HepG2 (cell line): ENCODE measurements around the gene RHBDF2. TPM values are rescaled to one million over a fixed set of nuclear protein-coding genes. Genes with fewer than 3 reads are reported as not detected.

ENCODE experiments used
- CREM ChIP-seq, 2 experiments: sonication (generic) in 1 of 2; formaldehyde crosslinking in 1 of 2; IDR thresholded peaks; 2 replicates each; pipeline versions ENCODE4 v1.4.0 to v1.6.1; 2016 to 2020; ENCODE audit warnings: antibody characterized with exemption in 1 of 2, mild to moderate bottlenecking in 1 of 2, missing genetic modification reagents in 1 of 2
- KDM4B ChIP-seq: sonication (generic); formaldehyde crosslinking; IDR thresholded peaks from 2 replicates; pipeline ENCODE4 v1.4.0; 2020; ENCODE audit warnings: missing genetic modification reagents
- KLF16 ChIP-seq, 2 experiments: sonication (generic) in 1 of 2; formaldehyde crosslinking in 1 of 2; IDR thresholded peaks; 2 replicates each; pipeline versions ENCODE4 v1.6.1 to v1.8.0; 2016 to 2023; ENCODE audit warnings: missing genetic modification reagents in 2 of 2, missing compliant biosample characterization in 1 of 2
- NCOA2 ChIP-seq: sonication (generic); formaldehyde crosslinking; IDR thresholded peaks from 2 replicates; pipeline ENCODE4 v1.8.0; 2022; ENCODE audit warnings: inconsistent platforms
- NCOA5 ChIP-seq: sonication (generic); formaldehyde crosslinking; IDR thresholded peaks from 2 replicates; pipeline ENCODE4 v1.4.0; 2020; ENCODE audit warnings: missing genetic modification reagents
- NONO ChIP-seq, 2 experiments: fragments of 450-650 bp in 1 of 2; sonication (generic) in 1 of 2; formaldehyde crosslinking in 1 of 2; IDR thresholded peaks in 1 of 2; conservative IDR thresholded peaks in 1 of 2; 2 replicates each; pipeline versions ENCODE4 v1.6.1 to v1.8.0; 2017 to 2022; ENCODE audit warnings: mild to moderate bottlenecking in 1 of 2, missing genetic modification reagents in 1 of 2, moderate library complexity in 1 of 2
- NR3C1 ChIP-seq: sonication (generic); formaldehyde crosslinking; IDR thresholded peaks from 2 replicates; pipeline ENCODE4 v1.4.0; 2020; ENCODE audit warnings: missing genetic modification reagents
- RARG ChIP-seq: sonication (generic); formaldehyde crosslinking; IDR thresholded peaks from 2 replicates; pipeline ENCODE4 v1.4.0; 2020; ENCODE audit warnings: low read depth, mild to moderate bottlenecking, missing genetic modification reagents
- RORA ChIP-seq: sonication (generic); formaldehyde crosslinking; IDR thresholded peaks from 2 replicates; pipeline ENCODE4 v1.5.0; 2020; ENCODE audit warnings: mild to moderate bottlenecking, missing genetic modification reagents, moderate library complexity
- SATB2 ChIP-seq: sonication (generic); formaldehyde crosslinking; IDR thresholded peaks from 2 replicates; pipeline ENCODE4 v1.5.0; 2020; ENCODE audit warnings: missing genetic modification reagents
- SNAPC2 ChIP-seq: sonication (generic); formaldehyde crosslinking; IDR thresholded peaks from 2 replicates; pipeline ENCODE4 v1.8.1; 2022; ENCODE audit warnings: mild to moderate bottlenecking, missing genetic modification reagents
- TOE1 ChIP-seq: sonication (generic); formaldehyde crosslinking; IDR thresholded peaks from 2 replicates; pipeline ENCODE4 v1.4.0; 2020; ENCODE audit warnings: mild to moderate bottlenecking, missing genetic modification reagents
- TP53 ChIP-seq: sonication (generic); formaldehyde crosslinking; conservative IDR thresholded peaks from 2 replicates; pipeline ENCODE4 v1.4.0; 2020; ENCODE audit warnings: missing genetic modification reagents
- ZBTB7B ChIP-seq: sonication (generic); formaldehyde crosslinking; IDR thresholded peaks from 2 replicates; pipeline ENCODE4 v1.4.0; 2020; ENCODE audit warnings: missing genetic modification reagents
- ZNF326 ChIP-seq: sonication (generic); formaldehyde crosslinking; IDR thresholded peaks from 2 replicates; pipeline ENCODE4 v1.4.0; 2020; ENCODE audit warnings: missing genetic modification reagents, borderline replicate concordance
- ZNF556 ChIP-seq: sonication (generic); formaldehyde crosslinking; IDR thresholded peaks from 2 replicates; pipeline ENCODE4 v1.4.0; 2020; ENCODE audit warnings: mild to moderate bottlenecking, missing genetic modification reagents, borderline replicate concordance
- ZNF775 ChIP-seq: sonication (generic); formaldehyde crosslinking; IDR thresholded peaks from 2 replicates; pipeline ENCODE4 v1.4.0; 2020; ENCODE audit warnings: missing genetic modification reagents, mild to moderate bottlenecking, moderate library complexity, borderline replicate concordance
- polyA plus RNA-seq, 8 experiments: library from polyadenylated mRNA; depleted of rRNA in 3 of 8; stranded (reverse) in 7 of 8; unstranded in 1 of 8; fragments of >200 nt; fragmentation: Illumina TruSeq in 4 of 8; extraction: Trizol in 4 of 8; gene quantifications; 2 replicates each; pipeline versions ENCODE4 v1.2.1 to v1.2.3, GENCODE V29; 2011 to 2016; ENCODE audit warnings: low read depth in 4 of 8, missing spikeins in 1 of 8, mixed read lengths in 1 of 8; ENCODE audit not compliant: insufficient read depth in 1 of 8
- total RNA-seq, 5 experiments: library from RNA; depleted of rRNA; stranded (reverse); fragments of >200 nt; fragmentation: Illumina TruSeq; extraction: Trizol; gene quantifications; 2 replicates each; pipeline ENCODE4 v1.2.3, GENCODE V29; 2016; ENCODE audit warnings: low read depth in 1 of 5
- TF ChIP-seq, protein P1 (sequence below): sonication (generic); formaldehyde crosslinking; IDR thresholded peaks from 2 replicates; pipeline ENCODE4 v1.4.0; 2020; ENCODE audit warnings: missing genetic modification reagents
- TF ChIP-seq, protein P2 (sequence below): sonication (generic); formaldehyde crosslinking; IDR thresholded peaks from 2 replicates; pipeline ENCODE4 v1.8.1; 2023; ENCODE audit warnings: mild to moderate bottlenecking, missing genetic modification reagents
- TF ChIP-seq, protein P3 (sequence below): sonication (generic); formaldehyde crosslinking; IDR thresholded peaks from 2 replicates; pipeline ENCODE4 v1.8.1; 2023; ENCODE audit warnings: mild to moderate bottlenecking, inconsistent platforms, moderate library complexity, missing genetic modification reagents, borderline replicate concordance
- TF ChIP-seq, protein P4 (sequence below): sonication (generic); formaldehyde crosslinking; IDR thresholded peaks from 2 replicates; pipeline ENCODE4 v1.8.1; 2022; ENCODE audit warnings: mild to moderate bottlenecking, missing genetic modification reagents

RHBDF2 gene
- total and polyA plus RNA-seq, 2 of the 13 experiments (the other 11 are each of a cell fraction or from before 2014, with no cell fraction given) = 7.8 to 24.2 TPM

DNA sequence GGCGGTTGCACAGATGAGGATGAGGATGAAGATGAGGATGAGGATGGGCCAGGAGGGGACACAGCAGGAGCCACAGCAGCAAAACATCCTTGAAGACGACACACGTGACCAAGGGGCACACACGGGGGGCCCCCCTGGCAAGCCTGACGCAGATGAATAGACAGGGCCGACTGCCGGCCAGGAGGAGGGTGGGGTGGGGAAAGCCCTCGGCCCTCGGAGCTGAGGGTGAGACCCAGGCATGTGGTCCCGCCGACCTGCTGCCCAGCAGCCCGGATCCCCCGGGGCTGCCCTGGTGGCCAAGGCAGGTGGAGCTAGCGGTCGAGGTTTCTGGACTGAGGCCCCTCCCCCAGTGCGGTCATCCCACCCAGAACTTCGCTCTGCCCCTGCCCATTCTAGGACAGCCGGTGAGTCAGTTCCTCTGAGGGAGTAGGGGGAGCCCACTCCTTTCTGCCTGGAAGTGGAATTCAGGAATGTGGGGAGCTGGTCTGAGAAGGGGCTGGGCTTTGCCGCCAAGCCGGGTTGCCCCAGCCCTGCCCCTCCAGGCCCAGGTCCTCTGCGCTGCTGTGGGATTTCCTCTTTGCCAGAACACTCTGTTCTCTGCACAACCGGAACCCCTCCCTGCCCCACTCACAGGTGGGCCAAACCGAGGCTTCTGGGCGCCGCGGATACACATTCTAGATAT, 26.3 kb upstream of the RHBDF2 start (continued):
- TF ChIP-seq CREM (IDR thresholded peaks at IDR 0.05) (no peak), CREM (CRISPR knock-in tag; IDR thresholded peaks at IDR 0.05) (no peak), KLF16 (CRISPR knock-in tag; IDR thresholded peaks at IDR 0.05) (no peak), ZNF775 (CRISPR knock-in tag) (no peak), RARG (CRISPR knock-in tag) (no peak), SATB2 (no peak), TOE1 (CRISPR knock-in tag) (no peak), KDM4B (no peak), ZBTB7B (CRISPR knock-in tag) (peak; percentile 72; the same call in 1 of the 2 replicates), NR3C1 (CRISPR knock-in tag) (no peak), NCOA5 (no peak), TP53 (CRISPR knock-in tag) (no peak), ZNF556 (CRISPR knock-in tag) (no peak), ZNF326 (no peak), SNAPC2 (no peak; the same call in 1 of the 2 replicates), NONO (IDR thresholded peaks at IDR 0.05) (no peak), NONO (CRISPR knock-in tag; conservative IDR thresholded peaks at IDR 0.05) (no peak), RORA (CRISPR knock-in tag) (no peak), NCOA2 (CRISPR knock-in tag) (0 out of 2 replicates have a peak, but pooled peaks have one; percentile 19)
- TF ChIP-seq, protein P1, sequence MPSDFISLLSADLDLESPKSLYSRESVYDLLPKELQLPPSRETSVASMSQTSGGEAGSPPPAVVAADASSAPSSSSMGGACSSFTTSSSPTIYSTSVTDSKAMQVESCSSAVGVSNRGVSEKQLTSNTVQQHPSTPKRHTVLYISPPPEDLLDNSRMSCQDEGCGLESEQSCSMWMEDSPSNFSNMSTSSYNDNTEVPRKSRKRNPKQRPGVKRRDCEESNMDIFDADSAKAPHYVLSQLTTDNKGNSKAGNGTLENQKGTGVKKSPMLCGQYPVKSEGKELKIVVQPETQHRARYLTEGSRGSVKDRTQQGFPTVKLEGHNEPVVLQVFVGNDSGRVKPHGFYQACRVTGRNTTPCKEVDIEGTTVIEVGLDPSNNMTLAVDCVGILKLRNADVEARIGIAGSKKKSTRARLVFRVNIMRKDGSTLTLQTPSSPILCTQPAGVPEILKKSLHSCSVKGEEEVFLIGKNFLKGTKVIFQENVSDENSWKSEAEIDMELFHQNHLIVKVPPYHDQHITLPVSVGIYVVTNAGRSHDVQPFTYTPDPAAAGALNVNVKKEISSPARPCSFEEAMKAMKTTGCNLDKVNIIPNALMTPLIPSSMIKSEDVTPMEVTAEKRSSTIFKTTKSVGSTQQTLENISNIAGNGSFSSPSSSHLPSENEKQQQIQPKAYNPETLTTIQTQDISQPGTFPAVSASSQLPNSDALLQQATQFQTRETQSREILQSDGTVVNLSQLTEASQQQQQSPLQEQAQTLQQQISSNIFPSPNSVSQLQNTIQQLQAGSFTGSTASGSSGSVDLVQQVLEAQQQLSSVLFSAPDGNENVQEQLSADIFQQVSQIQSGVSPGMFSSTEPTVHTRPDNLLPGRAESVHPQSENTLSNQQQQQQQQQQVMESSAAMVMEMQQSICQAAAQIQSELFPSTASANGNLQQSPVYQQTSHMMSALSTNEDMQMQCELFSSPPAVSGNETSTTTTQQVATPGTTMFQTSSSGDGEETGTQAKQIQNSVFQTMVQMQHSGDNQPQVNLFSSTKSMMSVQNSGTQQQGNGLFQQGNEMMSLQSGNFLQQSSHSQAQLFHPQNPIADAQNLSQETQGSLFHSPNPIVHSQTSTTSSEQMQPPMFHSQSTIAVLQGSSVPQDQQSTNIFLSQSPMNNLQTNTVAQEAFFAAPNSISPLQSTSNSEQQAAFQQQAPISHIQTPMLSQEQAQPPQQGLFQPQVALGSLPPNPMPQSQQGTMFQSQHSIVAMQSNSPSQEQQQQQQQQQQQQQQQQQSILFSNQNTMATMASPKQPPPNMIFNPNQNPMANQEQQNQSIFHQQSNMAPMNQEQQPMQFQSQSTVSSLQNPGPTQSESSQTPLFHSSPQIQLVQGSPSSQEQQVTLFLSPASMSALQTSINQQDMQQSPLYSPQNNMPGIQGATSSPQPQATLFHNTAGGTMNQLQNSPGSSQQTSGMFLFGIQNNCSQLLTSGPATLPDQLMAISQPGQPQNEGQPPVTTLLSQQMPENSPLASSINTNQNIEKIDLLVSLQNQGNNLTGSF (CRISPR knock-in tag) = no peak
- TF ChIP-seq, protein P2, sequence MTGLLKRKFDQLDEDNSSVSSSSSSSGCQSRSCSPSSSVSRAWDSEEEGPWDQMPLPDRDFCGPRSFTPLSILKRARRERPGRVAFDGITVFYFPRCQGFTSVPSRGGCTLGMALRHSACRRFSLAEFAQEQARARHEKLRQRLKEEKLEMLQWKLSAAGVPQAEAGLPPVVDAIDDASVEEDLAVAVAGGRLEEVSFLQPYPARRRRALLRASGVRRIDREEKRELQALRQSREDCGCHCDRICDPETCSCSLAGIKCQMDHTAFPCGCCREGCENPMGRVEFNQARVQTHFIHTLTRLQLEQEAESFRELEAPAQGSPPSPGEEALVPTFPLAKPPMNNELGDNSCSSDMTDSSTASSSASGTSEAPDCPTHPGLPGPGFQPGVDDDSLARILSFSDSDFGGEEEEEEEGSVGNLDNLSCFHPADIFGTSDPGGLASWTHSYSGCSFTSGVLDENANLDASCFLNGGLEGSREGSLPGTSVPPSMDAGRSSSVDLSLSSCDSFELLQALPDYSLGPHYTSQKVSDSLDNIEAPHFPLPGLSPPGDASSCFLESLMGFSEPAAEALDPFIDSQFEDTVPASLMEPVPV (CRISPR knock-in tag) = 0 out of 2 replicates have a peak, but pooled peaks have one; percentile 31
- TF ChIP-seq, protein P3, sequence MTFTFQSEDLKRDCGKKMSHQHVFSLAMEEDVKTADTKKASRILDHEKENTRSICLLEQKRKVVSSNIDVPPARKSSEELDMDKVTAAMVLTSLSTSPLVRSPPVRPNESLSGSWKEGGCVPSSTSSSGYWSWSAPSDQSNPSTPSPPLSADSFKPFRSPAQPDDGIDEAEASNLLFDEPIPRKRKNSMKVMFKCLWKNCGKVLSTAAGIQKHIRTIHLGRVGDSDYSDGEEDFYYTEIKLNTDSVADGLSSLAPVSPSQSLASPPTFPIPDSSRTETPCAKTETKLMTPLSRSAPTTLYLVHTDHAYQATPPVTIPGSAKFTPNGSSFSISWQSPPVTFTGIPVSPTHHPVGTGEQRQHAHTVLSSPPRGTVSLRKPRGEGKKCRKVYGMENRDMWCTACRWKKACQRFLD (CRISPR knock-in tag) = no peak
- TF ChIP-seq, protein P4, sequence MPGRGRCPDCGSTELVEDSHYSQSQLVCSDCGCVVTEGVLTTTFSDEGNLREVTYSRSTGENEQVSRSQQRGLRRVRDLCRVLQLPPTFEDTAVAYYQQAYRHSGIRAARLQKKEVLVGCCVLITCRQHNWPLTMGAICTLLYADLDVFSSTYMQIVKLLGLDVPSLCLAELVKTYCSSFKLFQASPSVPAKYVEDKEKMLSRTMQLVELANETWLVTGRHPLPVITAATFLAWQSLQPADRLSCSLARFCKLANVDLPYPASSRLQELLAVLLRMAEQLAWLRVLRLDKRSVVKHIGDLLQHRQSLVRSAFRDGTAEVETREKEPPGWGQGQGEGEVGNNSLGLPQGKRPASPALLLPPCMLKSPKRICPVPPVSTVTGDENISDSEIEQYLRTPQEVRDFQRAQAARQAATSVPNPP = no peak
